ACHN (cell line): ENCODE results near the gene MRPL58.
"Not testable (repeated sequence)": the region's sequence is repeated elsewhere in the genome, so short reads cannot be mapped to it uniquely, and the experiment has no call there.

ENCODE experiments used
- DNase-seq: peaks from one replicate; pipeline ENCODE4 v3.0.0-alpha.2; 2015
- in situ Hi-C: cut with HindIII; loops from 2 replicates; pipeline ENCODE4 v1.10.0; 2017; ENCODE audit warnings: low sequenced_read_pairs, low pct_ligation_motif_present, low pct_unique_long_range_greater_than_20kb

MRPL58 gene

GRCh38 chr17:75036643-75037268 lies 24.3 kb downstream of the MRPL58 start:
- in situ Hi-C loops = no loop called here
- no peak for DNase-seq

GRCh38 chr17:75039238-75039637 lies 26.8 kb downstream of the MRPL58 start:
- no peak for DNase-seq
- in situ Hi-C loops = no loop called here

GRCh38 chr17:75041656-75042280 lies 29.3 kb downstream of the MRPL58 start:
- no peak for DNase-seq
- in situ Hi-C loops = no loop called here

- DNase-seq, in situ Hi-C loops: not testable (repeated sequence)
Measured at GRCh38 chr17:75043789-75044188, 31.3 kb downstream of the MRPL58 start.

GRCh38 chr17:75044716-75045115 lies 32.2 kb downstream of the MRPL58 start:
- DNase-seq = no peak

GRCh38 chr17:75045946-75046406 lies 33.5 kb downstream of the MRPL58 start:
- in situ Hi-C loops = not testable (repeated sequence)

More at GRCh38 chr17:75044716-75045115, 32.2 kb downstream of the MRPL58 start:
- in situ Hi-C loops = no loop called here

GRCh38 chr17:75046407-75047289 lies 34.2 kb downstream of the MRPL58 start, which contains the start of the genes ATP5PD and KCTD2:
TSS of gene ATP5PD (minus strand) at chr17:75046969. CDS start at chr17:75042650, 4,319 bp downstream.
TSS of gene KCTD2 (plus strand) at chr17:75047225. CDS start at chr17:75047251, 26 bp downstream.
- in situ Hi-C loops = no loop called here
- peak; percentile 98 for DNase-seq

More at GRCh38 chr17:75045946-75046406, 33.5 kb downstream of the MRPL58 start:
- not testable (repeated sequence) for DNase-seq

- in situ Hi-C loops = no loop called here
- peak; percentile 18 for DNase-seq
Measured at GRCh38 chr17:75047398-75048098, 35.1 kb downstream of the MRPL58 start.

GRCh38 chr17:75048249-75048878 lies 35.9 kb downstream of the MRPL58 start:
- no peak for DNase-seq
- in situ Hi-C loops = no loop called here

- in situ Hi-C loops = no loop called here
- DNase-seq = no peak
Measured at GRCh38 chr17:75049057-75049456, 36.6 kb downstream of the MRPL58 start.

GRCh38 chr17:75049706-75050105 lies 37.2 kb downstream of the MRPL58 start:
- in situ Hi-C loops = loop anchor here (10.0 kb wide), 1 partner anchor 75 kb away; no protein-coding TSS in a partner anchor
- DNase-seq = no peak

- no peak for DNase-seq
- in situ Hi-C loops = loop anchor here (10.0 kb wide), 1 partner anchor 73 kb away; no protein-coding TSS in a partner anchor
Measured at GRCh38 chr17:75051941-75052340, 39.5 kb downstream of the MRPL58 start.

GRCh38 chr17:75059369-75060345 lies 47.2 kb downstream of the MRPL58 start:
- in situ Hi-C loops = loop anchor here (10.0 kb wide), 1 partner anchor 65 kb away; no protein-coding TSS in a partner anchor
- peak; percentile 64 for DNase-seq

GRCh38 chr17:75060434-75061054 lies 48.1 kb downstream of the MRPL58 start:
- DNase-seq = no peak
- in situ Hi-C loops = no loop called here

- DNase-seq = no peak
- in situ Hi-C loops = no loop called here
Measured at GRCh38 chr17:75061055-75061438, 48.6 kb downstream of the MRPL58 start.

GRCh38 chr17:75061618-75062017 lies 49.1 kb downstream of the MRPL58 start:
- no peak for DNase-seq
- in situ Hi-C loops = no loop called here
